Measurements from ENCODE around the gene MTX1. TPM values are rescaled to one million over a fixed set of nuclear protein-coding genes. Genes with fewer than 3 reads are reported as not detected.

The MTX1 gene
- total RNA-seq, 4 donors from 2014 or later: 34.1 to 52.8 (median 38.0) TPM

DNA sequence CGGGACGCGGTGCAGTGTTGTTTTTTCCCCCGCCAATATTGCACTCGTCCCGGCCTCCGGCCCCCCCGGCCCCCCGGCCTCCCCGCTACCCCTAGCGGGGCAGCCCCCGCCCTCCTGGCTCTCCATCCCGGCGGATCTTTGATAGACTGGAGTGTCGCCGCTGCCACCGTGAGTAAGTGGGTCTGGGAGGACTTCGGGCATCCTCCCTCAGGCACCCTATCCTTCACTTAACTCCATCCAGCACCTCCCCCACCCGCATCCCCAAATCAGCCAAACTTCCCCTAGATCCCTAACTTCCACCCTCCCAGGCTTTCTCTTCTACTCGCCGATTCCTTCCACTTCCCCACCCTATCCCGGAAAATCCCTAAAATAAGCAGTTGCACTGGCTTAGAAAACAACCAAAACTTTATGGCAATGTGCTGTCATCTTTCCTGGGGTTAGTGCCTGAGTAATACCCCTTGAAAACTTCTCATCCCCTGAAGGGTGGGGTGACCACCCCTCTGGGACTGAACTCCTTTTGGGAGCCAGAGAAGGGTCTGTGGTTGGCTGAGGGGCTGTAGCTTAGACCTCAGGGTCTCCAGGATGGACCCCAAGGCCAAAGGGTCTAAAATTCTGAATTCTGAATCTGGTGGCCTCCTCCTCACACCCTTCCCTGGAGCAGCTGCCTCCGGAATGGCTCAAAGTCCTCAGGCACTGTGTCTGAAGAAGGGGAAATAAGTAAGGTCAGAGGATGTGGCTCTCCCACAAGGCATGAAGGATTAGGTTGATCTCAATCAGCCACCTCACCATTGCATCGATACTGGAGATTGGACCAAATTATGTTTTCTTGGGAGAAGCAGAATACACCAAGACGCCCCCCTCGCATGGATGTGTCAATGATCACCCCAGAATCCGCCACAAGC is 13.0 kb upstream of the MTX1 start:
- Histone ChIP-seq H3K4me1 (peaks cover 30 to 59% (median 46%) of the 10 kb centered on the region in 4 donors), H3K27ac (replicated peaks in 1 of 4) (peak overlapping the region; percentile 91 to 92 (median 92)), H3K36me3 (peaks cover 0 to 36% (median 18%) of the 10 kb centered on the region in 4 donors), H3K9me3 (no peaks in the 10 kb centered on the region), H3K27me3 (no peaks in the 10 kb centered on the region), H3K4me3 (peak overlapping the region; percentile 64 to 67 (median 64))
- WGBS: 9% methylated on average over 12 of the region's 27 CpGs
- intact Hi-C loops (cut with DNase I): no loop called here
- no peak for DNase-seq (ENCODE audit: extremely low spot score)
- no peak for TF ChIP-seq POLR2AphosphoS5 (IDR thresholded peaks at IDR 0.05)

DNA sequence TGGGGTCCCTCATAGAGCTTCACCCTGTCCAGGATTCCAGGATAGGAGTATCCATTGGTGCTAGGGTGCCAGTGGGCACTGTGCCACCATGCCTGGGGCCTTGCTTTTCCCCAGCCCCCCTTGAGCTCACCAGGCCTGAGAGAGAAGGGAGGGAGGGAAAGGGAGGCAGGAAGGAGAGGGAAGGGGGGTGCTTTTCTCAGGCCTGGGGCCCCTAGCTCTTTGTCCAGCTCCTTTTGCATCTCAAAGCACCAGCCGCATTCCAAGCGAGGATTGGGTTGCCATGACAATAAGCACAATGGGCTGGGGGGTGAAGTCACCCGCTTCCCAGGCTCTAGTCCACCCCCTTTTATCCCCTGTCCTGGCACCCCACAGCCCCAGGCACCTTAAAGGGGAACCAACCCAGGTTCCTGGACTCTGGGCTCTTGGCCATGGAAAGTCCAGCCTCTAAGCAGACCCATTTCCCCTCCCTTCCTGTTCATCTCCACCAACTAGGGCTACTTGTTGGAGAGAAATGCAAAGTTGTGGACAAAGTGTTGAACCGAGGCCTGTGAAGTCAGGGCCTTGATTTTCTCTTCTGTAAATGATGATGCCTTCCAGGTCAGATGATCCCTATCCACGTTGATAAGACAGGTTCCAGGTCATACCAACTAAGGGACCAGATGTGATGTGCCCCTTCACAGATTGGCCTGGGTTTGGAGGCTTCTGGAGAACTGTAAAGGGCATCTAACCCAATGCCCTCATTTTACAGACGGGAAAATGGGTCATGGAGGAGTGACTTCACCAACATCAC is 12.2 kb upstream of the MTX1 start:
- H3K4me3 ChIP-seq: no peak overlapping the region

DNA sequence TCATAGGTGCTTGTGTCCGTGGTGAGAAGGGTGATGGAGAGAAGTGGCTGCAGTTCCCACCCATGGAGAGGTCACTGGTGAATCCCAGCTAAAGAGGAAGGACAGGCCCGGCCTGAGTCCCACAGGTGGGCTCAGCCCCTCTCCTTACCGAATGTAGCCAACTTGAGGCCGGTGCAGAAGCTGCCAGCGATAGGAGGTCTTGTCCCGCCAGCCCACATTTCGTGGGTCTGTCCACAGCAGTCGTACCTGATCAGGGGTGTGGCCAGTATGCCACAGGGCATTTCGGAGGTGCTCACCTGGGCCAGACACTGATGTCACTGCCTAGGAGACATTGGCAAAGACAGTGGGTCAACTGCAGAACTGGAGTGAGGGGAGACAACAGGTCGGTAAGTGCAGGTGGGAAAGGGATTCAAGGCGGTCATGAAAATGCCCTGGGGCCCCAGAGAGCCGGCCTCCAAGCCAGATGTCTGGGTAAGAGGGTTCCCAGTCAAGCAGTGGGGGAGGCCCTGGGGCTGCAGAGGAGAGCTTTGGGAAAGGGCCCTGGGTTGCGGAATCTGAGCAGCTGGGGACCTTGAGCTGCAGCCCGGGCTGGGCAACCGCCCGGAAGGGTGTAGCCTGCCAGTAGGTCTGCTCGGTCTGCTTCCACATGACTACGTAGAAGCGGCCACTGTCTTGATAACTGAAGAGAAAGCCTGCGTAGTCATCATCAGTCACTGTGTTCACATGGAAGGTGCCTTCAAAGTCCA is 11.4 kb upstream of the MTX1 start:
- peaks cover 0 to 52% (median 30%) of the 10 kb centered on the region in 4 donors for H3K36me3 ChIP-seq

More for the DNA sequence above, 12.2 kb upstream of the MTX1 start:
- peaks cover 0 to 45% (median 24%) of the 10 kb centered on the region in 4 donors for H3K36me3 ChIP-seq
- peak overlapping the region; percentile 91 to 92 (median 92) for H3K27ac ChIP-seq (replicated peaks in 1 of 4)
- no peak for DNase-seq (ENCODE audit: extremely low spot score)
- 53% methylated on average over 4 of the region's 6 CpGs for WGBS
- H3K9me3 ChIP-seq: no peaks in the 10 kb centered on the region
- TF ChIP-seq EP300 (IDR thresholded peaks at IDR 0.05) (no peak), POLR2A (IDR thresholded peaks at IDR 0.05; ENCODE audit: low read depth) (no peak), POLR2AphosphoS5 (IDR thresholded peaks at IDR 0.05) (no peak)
- TF ChIP-seq, protein P1, sequence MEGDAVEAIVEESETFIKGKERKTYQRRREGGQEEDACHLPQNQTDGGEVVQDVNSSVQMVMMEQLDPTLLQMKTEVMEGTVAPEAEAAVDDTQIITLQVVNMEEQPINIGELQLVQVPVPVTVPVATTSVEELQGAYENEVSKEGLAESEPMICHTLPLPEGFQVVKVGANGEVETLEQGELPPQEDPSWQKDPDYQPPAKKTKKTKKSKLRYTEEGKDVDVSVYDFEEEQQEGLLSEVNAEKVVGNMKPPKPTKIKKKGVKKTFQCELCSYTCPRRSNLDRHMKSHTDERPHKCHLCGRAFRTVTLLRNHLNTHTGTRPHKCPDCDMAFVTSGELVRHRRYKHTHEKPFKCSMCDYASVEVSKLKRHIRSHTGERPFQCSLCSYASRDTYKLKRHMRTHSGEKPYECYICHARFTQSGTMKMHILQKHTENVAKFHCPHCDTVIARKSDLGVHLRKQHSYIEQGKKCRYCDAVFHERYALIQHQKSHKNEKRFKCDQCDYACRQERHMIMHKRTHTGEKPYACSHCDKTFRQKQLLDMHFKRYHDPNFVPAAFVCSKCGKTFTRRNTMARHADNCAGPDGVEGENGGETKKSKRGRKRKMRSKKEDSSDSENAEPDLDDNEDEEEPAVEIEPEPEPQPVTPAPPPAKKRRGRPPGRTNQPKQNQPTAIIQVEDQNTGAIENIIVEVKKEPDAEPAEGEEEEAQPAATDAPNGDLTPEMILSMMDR (IDR thresholded peaks at IDR 0.05): no peak
- peaks cover 30 to 59% (median 46%) of the 10 kb centered on the region in 4 donors for H3K4me1 ChIP-seq
- H3K27me3 ChIP-seq: no peaks in the 10 kb centered on the region
- intact Hi-C loops (cut with DNase I): no loop called here

DNA sequence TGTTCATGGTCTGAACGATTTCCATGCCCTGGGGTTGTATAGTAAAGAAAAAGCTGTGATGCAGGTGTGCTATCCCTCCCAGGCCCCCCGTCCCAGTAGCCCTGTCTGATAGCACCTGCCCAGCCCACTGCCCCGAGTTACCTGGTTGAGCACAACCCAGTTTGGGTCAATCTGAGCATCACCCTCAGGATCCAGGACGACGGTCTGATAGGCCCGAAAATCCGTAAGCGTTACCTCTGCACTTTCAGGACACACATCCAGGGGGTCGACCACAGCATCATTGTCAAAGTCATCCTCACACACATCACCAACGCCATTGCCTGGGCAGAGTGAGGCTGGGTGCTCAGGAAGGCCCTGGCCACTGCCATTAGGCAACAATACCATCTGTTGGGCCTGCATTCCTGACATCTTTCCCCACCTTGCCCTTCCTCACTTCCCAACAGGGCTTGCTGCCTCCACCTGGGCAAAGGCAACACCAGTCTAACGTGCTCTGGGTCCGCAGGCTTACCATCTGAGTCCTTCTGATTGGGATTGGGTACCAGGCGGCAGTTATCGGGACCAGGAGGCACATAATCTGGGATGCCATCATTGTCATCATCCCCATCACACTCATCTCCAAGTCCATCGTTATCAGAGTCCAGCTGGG is 10.5 kb upstream of the MTX1 start:
- 85% methylated on average over 15 of the region's 15 CpGs for WGBS
- Histone ChIP-seq H3K27ac (replicated peaks in 1 of 4) (no peak overlapping the region), H3K9me3 (no peaks in the 10 kb centered on the region), H3K36me3 (peaks cover 0 to 60% (median 32%) of the 10 kb centered on the region in 4 donors), H3K4me3 (no peak overlapping the region), H3K27me3 (no peaks in the 10 kb centered on the region), H3K4me1 (peaks cover 25 to 46% (median 36%) of the 10 kb centered on the region in 4 donors)
- TF ChIP-seq EP300 (IDR thresholded peaks at IDR 0.05) (no peak), POLR2AphosphoS5 (IDR thresholded peaks at IDR 0.05) (no peak), POLR2A (IDR thresholded peaks at IDR 0.05; ENCODE audit: low read depth) (no peak)
- TF ChIP-seq, protein P1 (IDR thresholded peaks at IDR 0.05): no peak
- intact Hi-C loops (cut with DNase I): no loop called here
- DNase-seq (ENCODE audit: extremely low spot score): no peak

More for the DNA sequence above, 11.4 kb upstream of the MTX1 start:
- TF ChIP-seq EP300 (IDR thresholded peaks at IDR 0.05): no peak
- no peak for TF ChIP-seq POLR2AphosphoS5 (IDR thresholded peaks at IDR 0.05)
- no peak for TF ChIP-seq POLR2A (IDR thresholded peaks at IDR 0.05; ENCODE audit: low read depth)
- TF ChIP-seq, protein P1 (IDR thresholded peaks at IDR 0.05): no peak
- H3K9me3 ChIP-seq: no peaks in the 10 kb centered on the region
- 81% methylated on average over 20 of the region's 20 CpGs for WGBS
- H3K4me1 ChIP-seq: peaks cover 30 to 55% (median 45%) of the 10 kb centered on the region in 4 donors
- intact Hi-C loops (cut with DNase I): no loop called here
- no peak overlapping the region for H3K4me3 ChIP-seq
- DNase-seq (ENCODE audit: extremely low spot score): no peak
- H3K27me3 ChIP-seq: no peaks in the 10 kb centered on the region
- H3K27ac ChIP-seq (replicated peaks in 1 of 4): peak overlapping the region in 1 of 4 donors; percentile 92

All from esophagus muscularis mucosa (tissue), 4 donors.